Ishikawa (cell line): ENCODE data around the gene COL2A1.

Source experiments
- CEBPB ChIP-seq: IDR thresholded peaks from 2 replicates; pipeline ENCODE4 v1.6.1; 2012
- CREB1 ChIP-seq: IDR thresholded peaks from 2 replicates; pipeline ENCODE4 v1.6.1; 2012; ENCODE audit warnings: low read depth
- EGR1 ChIP-seq: IDR thresholded peaks from 2 replicates; pipeline ENCODE4 v1.6.1; 2012
- EP300 ChIP-seq: IDR thresholded peaks from 2 replicates; pipeline ENCODE4 v1.6.1; 2012; ENCODE audit warnings: borderline replicate concordance
- MAX ChIP-seq: IDR thresholded peaks from 2 replicates; pipeline ENCODE4 v1.6.1; 2012
- NFIC ChIP-seq: IDR thresholded peaks from 2 replicates; pipeline ENCODE4 v1.6.1; 2012
- RAD21 ChIP-seq: IDR thresholded peaks from 2 replicates; pipeline ENCODE4 v1.6.1; 2012; ENCODE audit warnings: low read depth
- REST ChIP-seq: IDR thresholded peaks from 2 replicates; pipeline ENCODE4 v1.6.1; 2012; ENCODE audit warnings: low read depth, mild to moderate bottlenecking
- TAF1 ChIP-seq: IDR thresholded peaks from 2 replicates; pipeline ENCODE4 v1.6.1; 2012; ENCODE audit warnings: low read depth, mild to moderate bottlenecking
- TCF12 ChIP-seq: IDR thresholded peaks from 2 replicates; pipeline ENCODE4 v1.6.1; 2012; ENCODE audit warnings: low read depth
- TEAD4 ChIP-seq: IDR thresholded peaks from 2 replicates; pipeline ENCODE4 v1.6.1; 2012
- USF1 ChIP-seq: IDR thresholded peaks from 2 replicates; pipeline ENCODE4 v1.6.1; 2012
- YY1 ChIP-seq: IDR thresholded peaks from 2 replicates; pipeline ENCODE4 v1.6.1; 2012; ENCODE audit warnings: low read depth

- TF ChIP-seq TEAD4 (no peak), MAX (no peak), YY1 (no peak), CEBPB (no peak), EP300 (no peak), TAF1 (no peak), TCF12 (no peak), USF1 (no peak), NFIC (no peak), CREB1 (no peak), REST (no peak), RAD21 (no peak), EGR1 (no peak)
Measured at GRCh38 chr12:47997321-47997720, 7.0 kb downstream of the COL2A1 start.
